Astrocyte (in vitro differentiated cells and primary cell): ENCODE measurements around the gene SERPINI1. TPM values are rescaled to one million over a fixed set of nuclear protein-coding genes. Genes with fewer than 3 reads are reported as not detected.

Experiments used
- DNase-seq: peaks from one replicate; pipeline ENCODE4 v3.0.0-alpha.2; 2010; ENCODE audit warnings: low read depth
- FAIRE-seq: peaks from 2 replicates; lab custom pipeline; 2011; peaks lifted over from hg19 to GRCh38; lab: Jason Lieb, UNC
- H2AFZ ChIP-seq: 2 replicates; pipeline ENCODE4 v1.6.0; 2012; ENCODE audit warnings: low read depth, low read length, inconsistent platforms
- H3K27ac ChIP-seq: 2 replicates; pipeline ENCODE4 v1.5.1; 2011; ENCODE audit warnings: low read depth, low read length, inconsistent platforms
- H3K27me3 ChIP-seq: 2 replicates; pipeline ENCODE4 v1.6.0; 2011; ENCODE audit warnings: low read length, inconsistent platforms; ENCODE audit not compliant: insufficient read depth
- H3K36me3 ChIP-seq: 2 replicates; pipeline ENCODE4 v1.5.1; 2011; ENCODE audit warnings: low read length, inconsistent platforms; ENCODE audit not compliant: insufficient read depth
- H3K4me1 ChIP-seq: 2 replicates; pipeline ENCODE4 v1.5.1; 2011; ENCODE audit warnings: low read length, inconsistent platforms; ENCODE audit not compliant: insufficient read depth
- H3K4me2 ChIP-seq: 2 replicates; pipeline ENCODE4 v1.6.0; 2012; ENCODE audit warnings: low read length, inconsistent platforms
- H3K4me3 ChIP-seq: 2 replicates; pipeline ENCODE4 v1.5.1; 2011; ENCODE audit warnings: low read depth, mild to moderate bottlenecking, low read length, inconsistent platforms; ENCODE audit not compliant: insufficient read depth
- H3K79me2 ChIP-seq: 2 replicates; pipeline ENCODE4 v1.6.0; 2012; ENCODE audit warnings: mild to moderate bottlenecking, low read length, inconsistent platforms; ENCODE audit not compliant: insufficient read depth
- H3K9ac ChIP-seq: 2 replicates; pipeline ENCODE4 v1.6.0; 2012; ENCODE audit warnings: mild to moderate bottlenecking, low read length, inconsistent platforms
- H3K9me3 ChIP-seq: 2 replicates; pipeline ENCODE4 v1.5.1; 2012; ENCODE audit warnings: low read depth, mild to moderate bottlenecking, low read length, inconsistent platforms; ENCODE audit not compliant: insufficient read depth
- H4K20me1 ChIP-seq: 2 replicates; pipeline ENCODE4 v1.6.0; 2012; ENCODE audit warnings: low read length, inconsistent platforms; ENCODE audit not compliant: insufficient read depth
- H3K27ac Mint-ChIP-seq: one replicate; pipeline ENCODE4 v1.8.0; 2021; ENCODE audit warnings: mild to moderate bottlenecking, mixed read lengths; ENCODE audit not compliant: unreplicated experiment
- H3K27me3 Mint-ChIP-seq: one replicate; pipeline ENCODE4 v1.8.0; 2021; ENCODE audit warnings: low read depth, mixed read lengths; ENCODE audit not compliant: unreplicated experiment
- H3K36me3 Mint-ChIP-seq: one replicate; pipeline ENCODE4 v1.8.0; 2021; ENCODE audit warnings: low read depth, mixed read lengths; ENCODE audit not compliant: unreplicated experiment
- H3K4me1 Mint-ChIP-seq: one replicate; pipeline ENCODE4 v1.8.0; 2021; ENCODE audit warnings: low read depth, mixed read lengths; ENCODE audit not compliant: unreplicated experiment
- H3K4me3 Mint-ChIP-seq: one replicate; pipeline ENCODE4 v1.8.0; 2021; ENCODE audit warnings: mild to moderate bottlenecking, moderate library complexity, mixed read lengths; ENCODE audit not compliant: unreplicated experiment
- H3K9me3 Mint-ChIP-seq: one replicate; pipeline ENCODE4 v1.8.0; 2021; ENCODE audit warnings: mild to moderate bottlenecking, mixed read lengths; ENCODE audit not compliant: unreplicated experiment
- CTCF ChIP-seq: IDR thresholded peaks from 2 replicates; pipeline ENCODE4 v1.5.1; 2011; ENCODE audit warnings: low read depth, mild to moderate bottlenecking, inconsistent platforms, low read length, moderate library complexity; ENCODE audit not compliant: insufficient read depth
- EZH2 ChIP-seq: IDR thresholded peaks from 2 replicates; pipeline ENCODE4 v1.6.1; 2012; ENCODE audit warnings: mild to moderate bottlenecking, low read length, inconsistent platforms; ENCODE audit not compliant: insufficient read depth
- total RNA-seq: library from RNA; stranded (reverse); gene quantifications from 2 replicates; pipeline ENCODE4 v1.2.1, GENCODE V29; 2021

The SERPINI1 gene
- total RNA-seq, 1 donor from 2014 or later = 34.4 TPM

DNA sequence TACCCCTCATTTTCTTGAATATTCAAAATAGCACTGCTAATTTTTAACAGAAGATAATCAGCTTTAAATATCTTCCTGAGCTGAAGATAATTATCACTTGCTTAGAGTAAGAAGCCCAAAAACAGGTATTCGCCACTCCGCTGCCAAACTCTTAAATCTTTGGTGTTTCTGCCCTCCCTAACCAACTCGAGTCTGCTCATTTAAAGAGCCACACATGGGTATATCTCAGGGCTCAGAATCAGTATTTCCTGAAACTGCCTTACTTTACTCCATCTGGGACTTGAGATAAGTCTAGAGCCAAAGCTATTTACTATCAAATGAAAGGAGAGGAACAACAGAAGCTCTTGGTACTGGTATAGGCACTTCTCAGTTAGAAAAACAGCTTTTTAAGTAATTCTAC lies 11.6 kb upstream of the SERPINI1 start:
- H3K27ac Mint-ChIP-seq = no peak overlapping the region
- H3K36me3 Mint-ChIP-seq = no peaks in the 10 kb centered on the region
- Histone ChIP-seq H4K20me1 (peaks cover 77% of the 10 kb centered on the region), H2AFZ (no peak overlapping the region), H3K36me3 (peaks cover 4% of the 10 kb centered on the region), H3K4me2 (no peak overlapping the region), H3K9me3 (no peaks in the 10 kb centered on the region), H3K9ac (no peak overlapping the region), H3K27ac (no peak overlapping the region), H3K4me1 (peaks cover 7% of the 10 kb centered on the region), H3K79me2 (peaks cover 89% of the 10 kb centered on the region), H3K27me3 (no peaks in the 10 kb centered on the region), H3K4me3 (no peak overlapping the region)
- no peaks in the 10 kb centered on the region for H3K9me3 Mint-ChIP-seq
- FAIRE-seq (no peak), DNase-seq (no peak)
- H3K4me1 Mint-ChIP-seq = peaks cover 32% of the 10 kb centered on the region
- no peak overlapping the region for H3K4me3 Mint-ChIP-seq
- TF ChIP-seq EZH2 (no peak), CTCF (no peak)
- H3K27me3 Mint-ChIP-seq = no peaks in the 10 kb centered on the region

DNA sequence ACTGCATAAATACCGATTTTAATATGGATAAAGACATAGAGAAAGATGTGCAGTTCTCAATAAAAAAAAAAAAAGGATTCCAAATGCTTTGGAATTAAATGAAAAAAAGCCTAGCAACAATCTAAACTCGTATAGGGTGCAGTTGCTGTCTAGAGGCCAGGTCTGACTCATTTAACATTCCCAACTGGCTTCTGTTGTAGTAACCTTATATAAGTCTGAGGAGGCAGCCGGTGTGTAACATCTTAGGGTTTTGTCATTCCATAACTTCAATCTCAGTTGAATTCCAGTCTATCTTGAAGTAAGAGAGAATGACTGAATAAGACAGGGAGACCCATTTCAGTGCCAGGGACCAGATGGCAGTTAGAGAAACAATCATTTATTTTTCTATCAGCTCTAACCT lies 7.3 kb upstream of the SERPINI1 start:
- H4K20me1 ChIP-seq = peaks cover 97% of the 10 kb centered on the region

More for the DNA sequence above, 7.3 kb upstream of the SERPINI1 start:
- no peak overlapping the region for H3K27ac ChIP-seq
- no peak overlapping the region for H3K9ac ChIP-seq
- no peak for TF ChIP-seq EZH2
- no peak for TF ChIP-seq CTCF
- H3K36me3 Mint-ChIP-seq = no peaks in the 10 kb centered on the region
- H3K36me3 ChIP-seq = no peaks in the 10 kb centered on the region
- peak overlapping the region; percentile 1 for H3K4me3 Mint-ChIP-seq
- H3K27ac Mint-ChIP-seq = peak overlapping the region; percentile 85
- H2AFZ ChIP-seq = no peak overlapping the region
- peaks cover 98% of the 10 kb centered on the region for H3K79me2 ChIP-seq
- H3K9me3 ChIP-seq = no peaks in the 10 kb centered on the region
- H3K4me1 ChIP-seq = peaks cover 9% of the 10 kb centered on the region
- DNase-seq (peak; percentile 78), FAIRE-seq (no peak)
- no peaks in the 10 kb centered on the region for H3K27me3 ChIP-seq
- H3K4me2 ChIP-seq = peak overlapping the region; percentile 30
- H3K4me1 Mint-ChIP-seq = peaks cover 41% of the 10 kb centered on the region
- no peaks in the 10 kb centered on the region for H3K27me3 Mint-ChIP-seq
- no peaks in the 10 kb centered on the region for H3K9me3 Mint-ChIP-seq
- H3K4me3 ChIP-seq = no peak overlapping the region
